Mucosa of gallbladder (tissue), 1 donor: ENCODE results near the gene PAQR6. TPM values are rescaled to one million over a fixed set of nuclear protein-coding genes. Genes with fewer than 3 reads are reported as not detected.
A peak's percentile ranks its signal among the peaks of the same experiment; 100 is the strongest.

Experiments used
- DNase-seq: peaks from one replicate; pipeline ENCODE4 v3.0.0-alpha.2; 2020; ENCODE audit warnings: low spot score
- total RNA-seq: library from RNA; stranded (reverse); gene quantifications from one replicate; pipeline ENCODE4 v1.2.1, GENCODE V29; 2021
- donor health status: DM: no; HTN: no; CAD: no.

Gene PAQR6, protein sequence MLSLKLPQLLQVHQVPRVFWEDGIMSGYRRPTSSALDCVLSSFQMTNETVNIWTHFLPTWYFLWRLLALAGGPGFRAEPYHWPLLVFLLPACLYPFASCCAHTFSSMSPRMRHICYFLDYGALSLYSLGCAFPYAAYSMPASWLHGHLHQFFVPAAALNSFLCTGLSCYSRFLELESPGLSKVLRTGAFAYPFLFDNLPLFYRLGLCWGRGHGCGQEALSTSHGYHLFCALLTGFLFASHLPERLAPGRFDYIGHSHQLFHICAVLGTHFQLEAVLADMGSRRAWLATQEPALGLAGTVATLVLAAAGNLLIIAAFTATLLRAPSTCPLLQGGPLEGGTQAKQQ
- total RNA-seq = 7.6 TPM

DNA sequence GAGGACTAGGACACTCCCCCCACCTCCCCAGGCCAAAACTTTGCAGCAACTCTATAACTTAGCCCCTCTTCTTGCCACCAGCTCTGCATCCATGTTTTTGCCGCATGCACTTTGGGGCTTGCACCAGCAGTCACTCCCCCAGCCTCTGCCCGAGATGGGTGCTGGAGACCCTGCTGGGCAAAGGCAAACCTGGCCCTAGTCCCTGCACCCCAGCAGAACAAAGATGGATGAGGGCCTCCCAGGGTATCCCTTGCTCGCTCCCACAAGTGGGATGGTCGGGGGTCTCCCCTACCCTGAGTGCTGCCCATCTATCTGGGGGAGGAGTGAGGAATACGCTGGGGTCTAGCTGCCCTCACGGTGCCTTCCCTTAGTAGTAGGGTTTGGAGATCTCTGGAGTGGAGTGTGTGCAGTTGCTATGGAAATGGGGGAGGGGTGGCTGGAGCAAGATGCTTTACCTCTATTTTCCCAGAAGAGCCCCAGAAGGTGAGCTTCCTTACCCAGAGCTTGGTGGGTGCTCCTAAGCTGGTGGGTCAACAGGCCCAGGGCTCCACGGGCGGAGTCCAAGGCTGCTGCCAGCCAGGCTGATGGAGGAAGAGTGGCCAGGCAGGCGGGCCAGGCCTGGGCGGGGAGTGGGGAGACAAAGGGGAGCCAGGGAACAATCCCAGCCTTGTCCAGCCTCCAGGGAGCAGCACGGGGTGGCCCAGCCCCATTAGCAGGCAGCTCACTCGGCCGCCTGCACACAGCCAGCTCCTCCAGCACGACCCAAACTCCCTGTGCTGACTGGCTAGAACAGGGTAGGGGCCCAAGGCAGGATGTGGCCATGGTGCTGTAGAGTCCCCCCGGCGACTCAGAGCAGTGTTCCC lies at the start of gene PAQR6:
TSS of gene PAQR6 (minus strand) at position 597 of the 863 bp plus-strand sequence. CDS start 1,325 bp downstream, outside the sequence.
- peak; percentile 43 for DNase-seq

DNA sequence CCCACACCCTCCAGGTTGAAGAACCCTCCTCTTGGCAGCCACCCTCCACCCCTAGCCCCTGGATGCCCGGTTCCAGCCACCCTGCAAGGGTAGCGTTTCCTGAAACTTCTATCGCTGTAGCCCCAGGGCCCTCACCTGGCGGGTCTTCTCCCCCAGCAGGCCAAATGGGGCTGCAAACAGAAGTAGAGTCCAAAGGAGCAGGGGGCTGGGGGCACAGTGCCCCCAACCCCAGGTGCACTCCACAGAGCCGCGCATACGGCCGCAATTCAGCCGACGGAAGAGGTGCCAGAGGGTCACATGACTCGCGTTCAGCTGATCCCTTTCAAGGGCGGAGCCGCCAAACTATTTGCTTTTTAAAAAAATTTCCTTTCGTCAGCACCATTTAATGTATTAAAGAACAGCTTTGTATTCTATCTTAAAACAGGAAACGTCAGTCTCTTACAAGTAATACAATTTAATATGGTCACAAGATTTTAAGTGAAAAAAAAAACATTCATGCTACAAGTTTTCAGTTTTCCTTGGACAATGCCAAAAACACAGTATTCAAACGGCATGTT lies 47.6 kb upstream of the PAQR6 start, which contains the start of gene GLMP:
TSS of gene GLMP (minus strand) at position 289 of the 557 bp plus-strand sequence. CDS start at position 255, 34 bp downstream.
- DNase-seq = peak; percentile 75

DNA sequence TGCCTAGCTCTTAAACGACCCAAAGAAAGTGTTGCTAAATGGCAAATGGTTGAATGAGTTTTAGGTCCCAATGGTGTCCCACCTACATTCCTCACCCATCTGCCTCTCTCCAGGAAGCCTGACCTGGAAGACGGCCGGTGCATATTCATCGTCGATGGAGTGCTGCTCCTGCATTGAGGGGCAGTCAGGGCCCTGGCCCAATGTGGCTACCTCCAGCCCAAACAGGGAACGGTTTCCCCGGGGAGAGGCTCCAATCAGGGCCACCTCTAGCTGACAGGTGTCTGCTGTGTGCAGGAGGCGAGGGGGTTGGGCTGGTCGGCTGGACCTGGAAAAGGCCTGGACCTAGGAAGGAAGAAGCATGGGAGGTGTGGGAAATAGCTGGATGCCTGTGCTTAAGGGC lies 46.0 kb upstream of the PAQR6 start:
- DNase-seq = no peak

DNA sequence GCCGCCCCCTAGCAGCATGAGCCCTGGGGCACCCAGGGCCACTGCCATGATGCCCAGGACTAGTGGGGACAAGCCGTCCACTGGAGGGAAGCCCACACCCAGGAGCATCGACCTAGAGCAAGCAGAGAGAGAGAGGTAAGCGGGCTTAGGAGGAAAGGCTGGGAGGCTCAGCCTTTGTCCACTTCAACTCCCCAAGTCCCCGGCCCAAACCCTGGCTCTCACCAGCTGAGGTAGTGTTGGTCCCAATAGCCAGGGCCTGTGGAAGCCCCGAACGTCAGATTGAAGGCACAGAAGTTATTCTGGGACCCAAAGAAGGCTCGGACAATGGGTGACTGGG lies 45.2 kb upstream of the PAQR6 start:
- no peak for DNase-seq

DNA sequence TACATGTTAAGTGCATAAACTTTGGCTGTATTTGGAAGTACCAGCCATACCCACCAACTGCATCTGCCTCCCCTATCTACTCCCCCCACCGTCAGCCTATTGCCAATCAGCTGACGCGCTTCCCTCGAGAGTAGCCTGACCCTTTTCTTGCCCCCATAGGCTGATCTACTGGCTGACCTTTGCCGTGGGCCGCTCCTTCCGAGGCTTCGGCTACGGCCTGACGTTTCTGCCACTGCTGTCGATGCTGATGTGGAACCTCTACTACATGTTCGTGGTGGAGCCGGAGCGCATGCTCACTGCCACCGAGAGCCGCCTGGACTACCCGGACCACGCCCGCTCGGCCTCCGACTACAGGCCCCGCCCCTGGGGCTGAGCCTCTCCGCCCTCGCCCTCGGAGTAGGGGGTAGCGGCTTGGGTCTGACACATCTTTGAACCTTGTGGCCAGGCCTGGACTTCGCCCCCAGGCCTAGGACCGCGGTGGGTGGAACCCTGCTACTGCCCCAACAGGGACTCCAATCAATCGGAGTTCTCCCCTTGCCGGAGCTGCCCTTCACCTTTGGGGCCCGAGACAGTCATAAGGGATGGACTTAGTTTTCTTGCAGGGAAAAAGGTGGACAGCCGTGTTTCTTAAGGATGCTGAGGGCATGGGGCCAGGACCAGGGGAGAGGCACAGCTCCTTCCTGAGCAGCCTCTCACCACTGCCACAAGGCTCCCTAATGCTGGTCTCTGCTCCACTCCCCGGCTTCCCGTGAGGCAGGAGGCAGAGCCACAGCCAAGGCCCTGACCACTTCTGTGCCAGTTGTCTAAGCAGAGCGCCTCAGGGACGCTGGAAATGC lies 43.6 kb upstream of the PAQR6 start:
- DNase-seq = peak; percentile 89

DNA sequence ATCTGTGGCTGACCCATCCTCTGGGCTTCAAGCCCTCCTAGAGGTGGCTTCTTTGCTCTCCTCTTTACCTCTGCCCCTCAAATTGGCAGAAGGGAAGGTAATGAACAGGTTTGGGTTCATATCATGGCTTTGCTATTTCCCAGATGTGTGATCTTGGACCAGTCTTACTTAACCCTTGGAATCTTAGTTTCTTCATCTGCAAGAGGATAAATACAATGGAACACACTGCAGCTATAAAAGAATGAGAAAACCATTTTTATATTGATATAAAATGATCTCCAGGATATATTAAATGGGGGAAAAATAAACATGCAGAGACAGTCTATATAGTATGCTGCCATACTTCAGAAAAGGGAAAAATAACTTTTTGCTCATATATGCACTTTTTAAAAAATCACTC lies 42.0 kb upstream of the PAQR6 start:
- no peak for DNase-seq

DNA sequence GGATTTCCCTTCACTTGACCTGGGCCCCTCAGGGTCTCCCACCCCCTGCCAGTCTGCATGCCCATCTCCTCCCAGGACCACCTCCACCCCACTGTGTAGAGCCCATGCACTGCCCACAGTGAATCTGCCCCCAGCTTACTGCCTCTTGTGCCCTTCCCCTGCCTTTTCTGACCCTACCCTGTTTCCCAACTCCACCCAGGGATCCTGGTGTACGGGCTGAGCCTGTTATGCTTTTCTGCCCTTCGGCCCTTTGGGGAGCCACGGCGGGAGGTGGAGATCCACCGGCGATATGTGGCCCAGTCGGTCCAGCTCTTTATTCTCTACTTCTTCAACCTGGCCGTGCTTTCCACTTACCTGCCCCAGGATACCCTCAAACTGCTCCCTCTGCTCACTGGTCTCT lies 38.2 kb upstream of the PAQR6 start:
- DNase-seq = no peak

DNA sequence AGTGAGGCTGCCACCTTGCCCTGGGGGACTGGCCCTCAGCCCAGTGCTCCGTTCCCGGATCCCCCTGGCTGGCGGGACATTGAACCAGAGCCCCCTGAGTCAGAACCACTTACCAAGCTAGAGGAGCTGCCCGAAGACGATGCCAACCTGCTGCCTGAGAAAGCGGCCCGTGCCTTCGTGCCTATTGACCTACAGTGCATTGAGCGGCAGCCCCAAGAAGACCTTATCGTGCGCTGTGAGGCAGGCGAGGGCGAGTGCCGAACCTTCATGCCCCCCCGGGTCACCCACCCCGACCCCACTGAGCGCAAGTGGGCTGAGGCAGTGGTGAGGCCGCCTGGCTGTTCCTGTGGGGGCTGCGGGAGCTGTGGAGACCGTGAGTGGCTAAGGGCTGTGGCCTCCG lies 37.6 kb upstream of the PAQR6 start:
- no peak for DNase-seq

DNA sequence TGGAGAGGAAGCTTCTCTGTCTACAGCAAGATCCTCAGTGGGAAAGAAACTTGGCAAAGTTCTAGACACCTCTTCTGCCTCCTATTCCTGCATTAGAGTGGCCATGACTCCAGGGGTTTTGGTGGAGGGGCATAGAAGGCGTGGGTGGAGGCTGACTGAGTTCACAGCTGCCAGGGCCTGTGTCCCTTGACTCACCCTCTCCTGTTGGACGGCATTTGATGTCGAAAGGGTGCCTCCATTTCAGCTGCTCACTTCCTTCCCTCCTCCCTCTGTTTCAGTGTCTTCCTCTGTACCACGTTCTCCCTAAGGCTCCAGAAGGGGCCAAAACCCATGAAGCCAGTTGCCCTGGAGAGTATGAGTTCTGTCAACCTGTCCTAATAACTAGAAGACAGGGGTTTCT lies 36.9 kb upstream of the PAQR6 start:
- DNase-seq = no peak

DNA sequence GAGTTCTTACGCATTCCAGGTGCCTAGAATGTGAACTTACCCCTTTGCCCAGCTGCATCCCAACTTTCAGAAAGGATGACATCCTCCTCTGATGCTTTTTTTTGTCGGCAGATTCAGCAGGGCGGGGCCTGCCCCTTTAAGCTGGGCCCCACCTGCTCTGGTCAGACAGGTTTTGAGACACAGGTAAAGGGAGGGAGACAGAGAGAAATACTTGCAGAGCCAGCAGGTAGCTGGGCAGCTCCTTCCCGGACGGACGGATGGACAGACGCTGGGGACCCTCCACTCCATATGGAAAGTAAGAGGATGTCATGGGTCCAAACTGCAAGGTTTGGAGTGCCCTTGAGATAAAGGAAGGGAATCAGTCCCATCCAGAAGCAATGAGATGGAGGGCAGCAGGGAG lies 36.3 kb upstream of the PAQR6 start, which contains the start of gene TMEM79:
TSS of gene TMEM79 (plus strand) at position 214 of the 400 bp plus-strand sequence. CDS start 902 bp downstream, outside the sequence.
- no peak for DNase-seq

DNA sequence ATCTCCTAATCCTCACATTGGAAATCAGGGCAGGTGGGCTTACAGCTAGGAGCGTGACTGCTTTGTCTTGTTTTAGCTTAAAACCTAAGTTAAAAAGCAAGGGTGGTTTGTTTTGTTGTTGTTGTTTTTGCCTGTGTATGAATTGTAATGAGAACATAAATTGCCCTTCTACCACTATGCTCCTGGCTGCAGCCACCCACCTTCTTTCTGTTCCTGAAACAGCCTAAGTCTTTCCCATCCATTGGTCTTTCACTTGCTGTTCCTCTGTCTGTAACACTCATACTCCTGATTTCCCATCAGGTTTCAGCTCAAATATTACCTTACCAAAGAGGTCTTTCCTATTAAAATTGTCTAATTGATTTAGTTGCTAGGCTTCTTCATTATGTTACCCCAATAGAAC lies 35.7 kb upstream of the PAQR6 start:
- DNase-seq = no peak

DNA sequence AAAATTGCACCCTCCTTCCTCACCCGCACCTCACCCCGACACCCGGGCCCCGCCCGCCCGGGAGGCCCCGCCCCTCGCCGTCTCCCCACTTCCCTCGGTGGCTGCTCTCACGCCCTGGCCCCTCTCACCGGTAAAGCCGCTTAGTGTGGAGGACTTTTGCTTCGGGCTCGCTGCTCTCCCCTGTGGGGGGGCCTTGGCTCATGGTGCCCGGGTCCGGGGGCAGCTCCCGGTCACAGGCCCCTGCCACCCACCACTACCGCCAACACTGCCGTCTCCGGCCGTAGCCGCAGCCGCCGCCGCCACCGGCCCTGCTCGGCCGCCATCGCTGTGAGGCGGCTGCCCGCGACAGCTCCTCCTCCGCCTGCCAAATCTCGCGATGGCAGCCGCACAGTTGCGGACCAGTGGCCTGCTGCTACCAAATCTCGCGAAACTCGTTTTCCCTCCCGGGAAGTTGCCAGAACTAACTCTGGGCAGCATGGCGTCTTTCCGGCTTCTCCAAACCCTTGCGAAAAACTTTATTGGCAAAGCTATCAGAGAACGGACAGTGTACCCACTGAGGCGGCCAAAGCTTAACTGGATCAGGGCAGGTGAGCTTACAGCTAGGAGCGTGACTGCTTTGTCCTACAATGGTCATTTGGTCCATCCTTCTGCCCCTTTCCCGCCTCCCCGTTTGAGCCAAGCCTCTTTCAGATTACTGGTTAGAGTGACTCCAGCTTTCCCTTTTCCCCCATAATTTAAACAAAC lies 34.8 kb upstream of the PAQR6 start, which contains the start of gene SMG5:
TSS of gene SMG5 (minus strand) at position 347 of the 744 bp plus-strand sequence. CDS start at position 202, 145 bp downstream.
- peak; percentile 98 for DNase-seq

DNA sequence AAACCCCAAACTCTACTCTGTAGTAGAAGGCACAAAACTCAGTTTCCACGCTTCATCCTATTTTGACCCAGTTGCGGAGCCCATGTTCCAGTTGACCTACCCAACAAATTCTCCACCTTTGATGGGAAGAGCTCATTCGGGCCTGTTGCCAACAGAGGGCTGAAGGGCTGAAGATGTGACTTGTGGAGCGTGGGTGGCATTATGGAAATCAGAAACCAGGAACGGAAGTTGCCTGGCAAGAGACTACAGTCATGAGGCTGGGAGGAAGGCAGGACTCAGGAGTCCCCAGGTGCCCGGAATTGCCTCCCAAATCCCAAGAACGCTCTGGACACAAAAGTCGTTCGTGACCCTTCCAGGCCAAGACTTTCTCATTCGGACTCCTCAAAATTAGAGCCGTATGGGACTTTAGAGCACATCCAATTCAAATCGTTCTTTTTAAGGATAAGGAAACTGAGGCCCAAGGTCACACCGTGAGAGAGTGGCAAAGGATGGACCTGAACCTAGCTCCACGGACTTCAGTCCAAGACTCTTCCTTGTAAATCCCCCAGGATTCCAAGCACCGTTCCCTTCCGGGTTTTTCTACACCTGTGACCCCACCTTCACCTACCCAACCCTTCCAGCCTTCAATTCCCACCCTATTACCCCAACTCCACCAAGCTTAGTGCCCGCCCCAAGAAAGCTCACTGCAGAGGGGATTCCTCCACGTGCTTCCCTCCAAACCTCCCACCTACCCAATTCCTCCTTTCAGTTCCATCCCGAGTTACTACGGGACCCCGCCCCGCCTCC lies 34.0 kb upstream of the PAQR6 start:
- DNase-seq = peak; percentile 38

DNA sequence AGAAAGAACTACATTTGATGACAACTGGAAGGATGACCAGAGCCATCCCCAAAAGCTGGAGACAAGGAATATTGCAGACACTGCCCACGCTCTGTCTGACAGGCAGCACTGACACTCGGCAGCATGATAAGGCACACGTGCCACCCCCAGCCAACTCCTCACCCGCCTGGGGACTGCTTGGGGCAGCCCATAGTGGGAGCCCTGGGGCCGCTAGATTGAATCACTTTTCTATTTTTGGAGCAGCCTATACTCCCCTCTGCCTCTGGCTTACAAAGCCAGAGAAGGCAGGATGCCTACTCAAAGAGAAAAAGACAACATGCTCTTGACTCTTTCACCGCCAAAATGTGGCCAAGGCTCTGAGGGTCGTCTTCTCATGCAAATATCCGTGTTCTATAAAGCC lies 33.4 kb upstream of the PAQR6 start:
- no peak for DNase-seq

DNA sequence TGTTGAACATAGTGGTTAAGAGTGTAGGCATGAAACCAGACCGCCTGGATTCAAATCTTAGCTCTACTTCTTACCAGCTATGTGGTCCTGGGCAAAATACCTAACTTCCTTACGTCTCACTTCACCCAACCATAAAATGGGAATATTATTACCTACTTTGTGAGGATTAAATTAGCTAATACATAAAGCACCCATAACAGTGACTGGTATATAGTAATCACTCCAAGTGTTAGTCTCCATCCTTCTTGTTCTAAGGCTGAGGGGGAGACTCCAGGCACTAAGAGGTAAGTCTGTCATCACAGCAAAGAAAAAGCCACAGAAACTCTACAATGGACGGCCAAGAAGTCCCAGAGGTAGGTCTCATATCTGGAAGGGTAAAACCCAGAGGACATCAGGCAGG lies 32.0 kb upstream of the PAQR6 start:
- no peak for DNase-seq

DNA sequence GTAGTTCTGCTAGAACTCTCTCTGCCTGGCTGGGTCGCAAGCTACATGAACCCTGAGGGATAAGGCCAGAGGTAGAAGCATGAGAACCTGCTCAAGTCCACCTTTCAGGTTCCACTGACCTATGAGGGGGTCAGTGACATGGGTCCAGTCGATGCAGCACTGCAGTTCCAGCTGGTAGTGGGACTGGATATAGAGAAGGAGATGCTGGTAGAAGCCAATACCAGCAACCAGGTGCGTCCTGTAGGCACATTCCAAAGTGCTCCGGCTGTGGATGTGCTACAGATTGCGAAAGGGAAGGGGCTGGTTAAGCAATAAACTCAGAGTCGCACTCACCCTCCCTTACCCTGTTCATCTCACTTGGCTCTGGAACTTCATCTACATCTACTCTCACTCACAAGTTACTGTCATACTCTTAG lies 29.1 kb upstream of the PAQR6 start:
- DNase-seq = no peak

DNA sequence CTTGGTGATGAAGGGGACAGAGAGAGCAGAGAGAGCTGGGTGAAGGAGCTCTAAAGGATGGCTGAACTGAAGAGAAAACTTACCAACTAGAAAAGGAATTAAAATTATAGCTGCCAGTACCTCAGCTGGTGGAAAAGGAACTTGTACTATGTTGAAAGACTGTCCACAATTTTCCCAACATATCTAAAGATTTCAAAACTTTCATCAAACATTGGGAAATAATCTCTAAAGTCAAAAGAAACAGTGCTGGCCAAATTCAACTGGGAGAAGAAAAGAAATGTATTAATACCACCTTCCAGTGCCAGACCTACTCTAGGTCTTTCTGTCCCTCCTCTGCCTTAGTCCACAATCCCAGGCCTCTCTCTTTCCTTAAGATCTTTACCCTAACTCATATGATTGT lies 28.7 kb upstream of the PAQR6 start:
- DNase-seq = no peak

DNA sequence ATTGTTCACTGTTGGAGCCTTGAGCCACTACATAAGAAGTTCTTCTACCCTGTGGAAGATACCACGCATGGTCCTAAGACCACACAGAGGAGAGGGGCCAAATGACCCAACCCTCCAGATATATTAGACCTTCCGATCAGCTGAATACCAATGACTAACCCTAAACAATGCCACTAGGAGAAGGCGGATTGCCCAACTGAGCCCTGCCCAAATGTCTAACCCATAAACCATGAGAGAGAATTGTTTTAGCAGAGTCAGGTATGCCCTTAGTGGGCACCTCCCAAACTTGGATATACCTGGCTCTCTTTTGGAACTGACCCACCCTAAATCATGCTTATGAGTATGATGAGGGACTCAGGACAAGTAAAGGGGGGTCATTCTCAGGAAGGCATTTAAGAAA lies 22.5 kb upstream of the PAQR6 start:
- no peak for DNase-seq

DNA sequence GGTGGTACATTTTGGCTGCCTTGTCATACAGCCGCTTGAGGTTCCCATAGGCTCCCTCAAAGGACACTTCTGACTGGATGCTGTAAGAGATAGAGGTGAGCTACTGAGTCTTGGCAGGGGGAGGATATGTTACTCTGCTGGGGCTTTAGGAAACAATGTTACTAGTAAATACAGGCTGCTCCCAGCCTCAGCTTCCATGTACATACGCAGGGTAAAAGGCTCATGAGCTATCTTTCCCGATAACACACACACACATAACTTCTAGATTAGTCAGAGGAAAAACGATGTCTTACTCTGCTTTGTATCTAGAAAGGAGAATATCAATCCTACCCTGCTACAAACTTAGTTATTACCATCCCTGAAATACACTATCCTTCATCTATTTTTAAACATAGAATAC lies 20.5 kb upstream of the PAQR6 start:
- no peak for DNase-seq

DNA sequence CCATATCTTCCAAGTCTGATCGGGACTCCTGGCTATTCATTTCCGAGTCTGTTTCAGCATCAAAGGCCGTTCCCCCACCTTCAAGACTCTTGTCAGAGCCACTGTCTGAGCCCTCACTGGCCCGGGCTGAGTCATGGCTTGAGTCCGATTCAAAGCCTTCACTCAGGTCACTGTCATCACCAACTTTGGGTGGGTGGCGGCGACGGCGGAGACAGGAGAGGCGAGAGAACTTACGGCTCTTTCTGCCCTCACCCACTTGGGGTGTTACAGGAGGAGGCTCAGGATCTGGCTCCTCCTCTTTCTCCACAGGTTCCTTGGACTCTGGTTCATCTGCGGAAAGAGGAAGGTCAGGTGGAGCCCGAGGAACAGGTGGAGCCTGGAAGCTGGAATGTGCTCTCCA lies 18.2 kb upstream of the PAQR6 start:
- no peak for DNase-seq
